Glutamatergic neuron (in vitro differentiated cells): ENCODE results near the gene DMRT2. TPM values are rescaled to one million over a fixed set of nuclear protein-coding genes. Genes with fewer than 3 reads are reported as not detected.

Experiments used
- DNase-seq: peaks from one replicate; pipeline ENCODE4 v3.0.0; 2022
- H3K27ac Mint-ChIP-seq: one replicate; pipeline ENCODE4 v1.8.0; 2020; ENCODE audit warnings: mild to moderate bottlenecking, mixed read lengths, inconsistent platforms; ENCODE audit not compliant: unreplicated experiment
- H3K27me3 Mint-ChIP-seq: one replicate; pipeline ENCODE4 v1.8.0; 2020; ENCODE audit warnings: mild to moderate bottlenecking, moderate library complexity, mixed read lengths, inconsistent platforms; ENCODE audit not compliant: unreplicated experiment
- H3K36me3 Mint-ChIP-seq: one replicate; pipeline ENCODE4 v1.8.0; 2020; ENCODE audit warnings: mild to moderate bottlenecking, mixed read lengths, inconsistent platforms; ENCODE audit not compliant: unreplicated experiment
- H3K4me1 Mint-ChIP-seq: one replicate; pipeline ENCODE4 v1.8.0; 2020; ENCODE audit warnings: mild to moderate bottlenecking, low read depth, mixed read lengths, inconsistent platforms; ENCODE audit not compliant: unreplicated experiment
- H3K4me3 Mint-ChIP-seq: one replicate; pipeline ENCODE4 v1.8.0; 2020; ENCODE audit warnings: mild to moderate bottlenecking, mixed read lengths, inconsistent platforms; ENCODE audit not compliant: unreplicated experiment
- H3K9me3 Mint-ChIP-seq: one replicate; pipeline ENCODE4 v1.8.0; 2020; ENCODE audit warnings: mild to moderate bottlenecking, moderate library complexity, mixed read lengths, inconsistent platforms; ENCODE audit not compliant: unreplicated experiment
- total RNA-seq: library from RNA; stranded (reverse); fragmentation: NEBNext Ultra II Directional; extraction: Animal tissue kit (Norgen Biotek cat#: 25700); gene quantifications from one replicate; pipeline ENCODE4 v1.2.1, GENCODE V29; 2021; ENCODE audit not compliant: unreplicated experiment
- TF ChIP-seq, protein P1 (sequence below): fragments of 200-600 bp; sonication (generic); IDR thresholded peaks from one replicate; pipeline ENCODE4 v1.5.0; 2021; ENCODE audit not compliant: partially characterized antibody, unreplicated experiment

Gene DMRT2
- total RNA-seq, 1 donor from 2014 or later = 0.56 TPM

DNA sequence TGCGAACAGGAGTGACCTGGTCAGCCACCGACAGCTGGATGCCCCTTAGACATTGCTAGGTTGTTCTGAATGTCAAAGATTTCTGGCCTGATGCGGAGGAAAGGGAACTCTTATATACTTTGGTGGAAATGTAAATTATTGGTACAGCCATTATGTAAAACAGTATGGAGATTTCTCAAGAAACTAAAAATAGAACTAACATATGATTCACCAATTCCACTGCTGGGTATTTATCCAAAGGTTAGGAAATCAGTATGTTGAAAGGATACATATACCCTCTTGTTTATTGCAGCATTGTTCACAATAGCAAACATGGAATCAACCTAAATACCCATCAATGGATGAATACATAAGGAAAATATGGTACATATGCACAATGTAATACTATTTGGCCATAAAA is 41.9 kb upstream of the DMRT2 start:
- Mint-ChIP-seq H3K27ac (no peak overlapping the region), H3K36me3 (no peaks in the 10 kb centered on the region), H3K27me3 (peaks cover 3% of the 10 kb centered on the region), H3K9me3 (no peaks in the 10 kb centered on the region), H3K4me1 (no peaks in the 10 kb centered on the region), H3K4me3 (no peak overlapping the region)
- no peak for DNase-seq
- TF ChIP-seq, protein P1, sequence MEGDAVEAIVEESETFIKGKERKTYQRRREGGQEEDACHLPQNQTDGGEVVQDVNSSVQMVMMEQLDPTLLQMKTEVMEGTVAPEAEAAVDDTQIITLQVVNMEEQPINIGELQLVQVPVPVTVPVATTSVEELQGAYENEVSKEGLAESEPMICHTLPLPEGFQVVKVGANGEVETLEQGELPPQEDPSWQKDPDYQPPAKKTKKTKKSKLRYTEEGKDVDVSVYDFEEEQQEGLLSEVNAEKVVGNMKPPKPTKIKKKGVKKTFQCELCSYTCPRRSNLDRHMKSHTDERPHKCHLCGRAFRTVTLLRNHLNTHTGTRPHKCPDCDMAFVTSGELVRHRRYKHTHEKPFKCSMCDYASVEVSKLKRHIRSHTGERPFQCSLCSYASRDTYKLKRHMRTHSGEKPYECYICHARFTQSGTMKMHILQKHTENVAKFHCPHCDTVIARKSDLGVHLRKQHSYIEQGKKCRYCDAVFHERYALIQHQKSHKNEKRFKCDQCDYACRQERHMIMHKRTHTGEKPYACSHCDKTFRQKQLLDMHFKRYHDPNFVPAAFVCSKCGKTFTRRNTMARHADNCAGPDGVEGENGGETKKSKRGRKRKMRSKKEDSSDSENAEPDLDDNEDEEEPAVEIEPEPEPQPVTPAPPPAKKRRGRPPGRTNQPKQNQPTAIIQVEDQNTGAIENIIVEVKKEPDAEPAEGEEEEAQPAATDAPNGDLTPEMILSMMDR = no peak

DNA sequence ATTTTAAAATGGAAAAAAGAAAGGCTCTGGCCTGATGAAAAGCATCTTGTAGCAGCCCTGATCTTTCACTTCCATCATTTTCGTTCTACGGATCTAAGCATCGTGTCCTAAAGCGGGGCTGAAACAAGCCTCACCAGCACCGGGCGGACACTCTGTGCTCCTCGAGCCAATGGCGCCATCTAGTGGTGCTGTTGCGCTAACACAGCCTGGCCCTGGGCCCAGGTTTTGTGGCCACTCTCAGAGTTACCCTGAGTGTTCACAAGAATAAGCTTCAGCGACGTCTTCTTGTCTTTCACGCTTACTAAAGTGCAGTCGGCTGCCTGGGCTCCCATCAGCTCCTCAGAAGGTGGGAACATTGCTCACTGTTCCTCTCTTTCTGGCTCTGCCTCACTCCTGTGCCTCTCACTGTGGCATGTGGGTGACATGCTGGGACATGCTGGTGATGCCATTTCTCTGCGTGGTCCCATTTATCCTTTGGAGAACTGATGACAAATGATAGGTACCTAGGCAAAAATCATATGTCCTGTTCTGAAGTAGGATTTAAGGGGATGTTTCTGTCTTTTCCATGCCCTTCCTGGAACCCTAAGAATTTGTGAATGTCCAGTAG is 41.0 kb upstream of the DMRT2 start:
- peak; percentile 90 for DNase-seq
- no peak overlapping the region for H3K4me3 Mint-ChIP-seq
- no peak overlapping the region for H3K27ac Mint-ChIP-seq
- H3K9me3 Mint-ChIP-seq = no peaks in the 10 kb centered on the region
- TF ChIP-seq, protein P1 = peak; percentile 98
- H3K36me3 Mint-ChIP-seq = no peaks in the 10 kb centered on the region
- H3K27me3 Mint-ChIP-seq = peaks cover 3% of the 10 kb centered on the region
- H3K4me1 Mint-ChIP-seq = no peaks in the 10 kb centered on the region

DNA sequence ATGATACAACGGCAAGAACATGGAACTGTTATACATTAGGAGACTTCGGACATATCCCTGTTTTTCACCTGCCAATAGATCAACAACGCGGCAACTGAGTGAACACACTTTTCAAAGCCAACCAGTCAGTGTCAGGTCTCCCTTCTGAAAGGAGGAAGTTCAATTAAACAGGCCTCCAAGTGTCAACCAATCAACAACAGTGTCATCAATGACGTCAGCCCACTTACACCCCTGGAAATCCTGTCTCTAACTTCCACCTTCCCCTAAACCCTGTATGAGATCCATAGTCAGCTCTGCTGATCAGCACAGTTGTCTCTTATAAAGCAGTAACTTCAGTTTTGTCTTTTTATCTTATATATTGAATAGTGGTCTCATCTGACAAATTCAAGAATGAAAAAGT is 37.1 kb upstream of the DMRT2 start:
- no peaks in the 10 kb centered on the region for H3K27me3 Mint-ChIP-seq
- no peaks in the 10 kb centered on the region for H3K9me3 Mint-ChIP-seq
- H3K4me3 Mint-ChIP-seq = no peak overlapping the region
- no peaks in the 10 kb centered on the region for H3K4me1 Mint-ChIP-seq
- no peak overlapping the region for H3K27ac Mint-ChIP-seq
- no peak for DNase-seq
- no peaks in the 10 kb centered on the region for H3K36me3 Mint-ChIP-seq
- TF ChIP-seq, protein P1 = no peak

DNA sequence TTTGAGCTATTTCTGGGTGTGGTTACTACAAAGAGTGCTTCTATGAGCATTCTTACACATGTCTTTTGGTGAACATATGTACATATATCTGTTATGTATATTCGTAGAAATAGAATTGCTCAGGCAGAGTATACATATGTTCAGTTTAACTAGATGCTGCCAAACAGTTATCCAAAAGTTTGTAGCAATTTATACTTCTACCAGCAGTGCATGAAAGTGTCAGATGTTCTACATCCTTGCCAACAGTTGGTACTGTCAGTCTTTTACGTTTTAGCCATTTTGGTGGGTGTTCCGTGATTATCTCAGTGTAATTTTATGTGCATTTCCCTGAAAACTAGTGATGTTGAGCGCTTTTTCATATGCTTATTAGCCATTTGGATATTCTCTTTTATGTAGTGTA is 35.9 kb upstream of the DMRT2 start:
- DNase-seq = no peak
- H3K36me3 Mint-ChIP-seq = no peaks in the 10 kb centered on the region
- no peaks in the 10 kb centered on the region for H3K27me3 Mint-ChIP-seq
- no peaks in the 10 kb centered on the region for H3K9me3 Mint-ChIP-seq
- no peak overlapping the region for H3K4me3 Mint-ChIP-seq
- no peaks in the 10 kb centered on the region for H3K4me1 Mint-ChIP-seq
- TF ChIP-seq, protein P1 = no peak
- H3K27ac Mint-ChIP-seq = no peak overlapping the region

DNA sequence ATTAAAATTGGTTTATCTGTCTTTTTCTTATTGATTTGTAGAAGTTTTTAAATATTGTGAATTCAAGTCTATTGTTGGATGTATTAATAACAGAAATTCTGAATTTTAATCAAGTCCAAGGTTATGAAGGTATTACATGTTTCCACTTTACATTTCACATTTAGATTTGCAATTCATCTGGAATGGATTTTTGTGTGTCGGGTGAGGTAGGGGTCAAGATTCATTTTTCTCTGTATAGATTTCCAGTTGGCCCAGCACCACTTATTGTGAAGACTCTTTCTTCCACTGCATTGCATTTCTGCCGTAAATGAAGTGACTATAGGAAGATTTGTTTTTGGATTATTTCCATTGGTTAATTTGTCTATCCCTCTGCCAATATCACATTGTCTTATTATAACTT is 35.5 kb upstream of the DMRT2 start:
- no peak for DNase-seq
- no peaks in the 10 kb centered on the region for H3K27me3 Mint-ChIP-seq
- no peaks in the 10 kb centered on the region for H3K9me3 Mint-ChIP-seq
- no peaks in the 10 kb centered on the region for H3K36me3 Mint-ChIP-seq
- H3K27ac Mint-ChIP-seq = no peak overlapping the region
- H3K4me1 Mint-ChIP-seq = no peaks in the 10 kb centered on the region
- H3K4me3 Mint-ChIP-seq = no peak overlapping the region
- TF ChIP-seq, protein P1 = no peak
